NCI-H2227 (cell line): ENCODE results near the gene CDK5RAP3.
"Not testable (repeated sequence)": the region's sequence is repeated elsewhere in the genome, so short reads cannot be mapped to it uniquely, and the experiment has no call there.

Experiments used
- DNase-seq: peaks from one replicate; lab custom pipeline; 2025; ENCODE audit not compliant: unreplicated experiment; lab: John Stamatoyannopoulos, UW

CDK5RAP3 gene

GRCh38 chr17:47970725-47971499, at the start of gene CDK5RAP3:
Gene CDK5RAP3 (plus strand): TSS chr17:47971113. CDS start chr17:47971147, 34 bp downstream.
- DNase-seq = peak; percentile 100

GRCh38 chr17:47924785-47925677, 45.9 kb upstream of the CDK5RAP3 start:
- DNase-seq = no peak

- no peak for DNase-seq
These were observed 45.3 kb upstream of the CDK5RAP3 start for GRCh38 chr17:47925678-47925988.

GRCh38 chr17:47927821-47928400, 43.0 kb upstream of the CDK5RAP3 start:
- no peak for DNase-seq

- no peak for DNase-seq
These were observed 42.5 kb upstream of the CDK5RAP3 start for GRCh38 chr17:47928415-47928814.

- DNase-seq = no peak
These were observed 41.5 kb upstream of the CDK5RAP3 start for GRCh38 chr17:47929218-47930000.

GRCh38 chr17:47931848-47932247, 39.1 kb upstream of the CDK5RAP3 start:
- DNase-seq = no peak

- no peak for DNase-seq
These were observed 36.1 kb upstream of the CDK5RAP3 start for GRCh38 chr17:47934856-47935255.

GRCh38 chr17:47935468-47935867, 35.4 kb upstream of the CDK5RAP3 start:
- not testable (repeated sequence) for DNase-seq

- DNase-seq = no peak
These were observed 35.0 kb upstream of the CDK5RAP3 start for GRCh38 chr17:47935961-47936360.

- DNase-seq = no peak
These were observed 33.0 kb upstream of the CDK5RAP3 start for GRCh38 chr17:47937941-47938340.

GRCh38 chr17:47941246-47942095, 29.4 kb upstream of the CDK5RAP3 start, which contains the start of gene PNPO:
Gene PNPO (plus strand): TSS chr17:47941571. CDS start chr17:47941676, 105 bp downstream.
- peak; percentile 97 for DNase-seq

GRCh38 chr17:47942096-47942510, 28.8 kb upstream of the CDK5RAP3 start:
- DNase-seq = no peak

- DNase-seq = no peak
These were observed 28.3 kb upstream of the CDK5RAP3 start for GRCh38 chr17:47942568-47942967.

GRCh38 chr17:47945080-47945479, 25.8 kb upstream of the CDK5RAP3 start:
- DNase-seq = no peak

GRCh38 chr17:47945529-47946508, 25.1 kb upstream of the CDK5RAP3 start:
- no peak for DNase-seq

- no peak for DNase-seq
These were observed 24.4 kb upstream of the CDK5RAP3 start for GRCh38 chr17:47946516-47946915.

- DNase-seq = peak; percentile 75
These were observed 23.9 kb upstream of the CDK5RAP3 start for GRCh38 chr17:47946929-47947397.
